ENCODE measurements around the gene COX19.

The COX19 gene

GRCh38 chr7:983004-983615 is 7.8 kb upstream of the COX19 start, which contains the start of gene CYP2W1:
TSS of gene CYP2W1 (plus strand) at chr7:983181. CDS start at chr7:983212, 31 bp downstream.
- 90 to 92% methylated on average over 24 to 26 of the region's 34 CpGs for WGBS, 2 experiments (ENCODE audit: insufficient coverage in 2 of 2)
- Histone ChIP-seq H3K27ac (ENCODE audit: low read depth, low read length, severe bottlenecking) (no peak within 1 kb of the TSS), H3K4me1 (ENCODE audit: control insufficient read depth, insufficient read depth, low read length, poor library complexity, severe bottlenecking) (no peaks in the 10 kb centered on the region)

GRCh38 chr7:982511-983003 is 7.2 kb upstream of the COX19 start:
- H3K9me3 ChIP-seq (ENCODE audit: control insufficient read depth, low read length): no peaks in the 10 kb centered on the region
- no peak overlapping the region for H3K27ac ChIP-seq (ENCODE audit: low read depth, low read length, severe bottlenecking)
- 83 to 84% methylated on average over 9 to 10 of the region's 10 CpGs for WGBS, 2 experiments (ENCODE audit: insufficient coverage in 2 of 2)
- peaks cover 3% of the 10 kb centered on the region for H3K4me1 ChIP-seq (ENCODE audit: control insufficient read depth, insufficient read depth, low read length, poor library complexity, severe bottlenecking)
- H3K4me3 ChIP-seq (ENCODE audit: extremely low read depth, insufficient read depth, low read length, poor library complexity, severe bottlenecking): no peak overlapping the region
- H3K36me3 ChIP-seq (ENCODE audit: control insufficient read depth, insufficient read depth, low read length): no peaks in the 10 kb centered on the region

More at GRCh38 chr7:983004-983615, 7.8 kb upstream of the COX19 start, which contains the start of gene CYP2W1:
- H3K36me3 ChIP-seq (ENCODE audit: control insufficient read depth, insufficient read depth, low read length): no peaks in the 10 kb centered on the region
- H3K9me3 ChIP-seq (ENCODE audit: control insufficient read depth, low read length): no peaks in the 10 kb centered on the region
- H3K4me3 ChIP-seq (ENCODE audit: extremely low read depth, insufficient read depth, low read length, poor library complexity, severe bottlenecking): no peak within 1 kb of the TSS

- Histone ChIP-seq H3K27ac (ENCODE audit: low read depth, low read length, severe bottlenecking) (no peak overlapping the region), H3K4me1 (ENCODE audit: control insufficient read depth, insufficient read depth, low read length, poor library complexity, severe bottlenecking) (peaks cover 8% of the 10 kb centered on the region), H3K36me3 (ENCODE audit: control insufficient read depth, insufficient read depth, low read length) (no peaks in the 10 kb centered on the region), H3K4me3 (ENCODE audit: extremely low read depth, insufficient read depth, low read length, poor library complexity, severe bottlenecking) (no peak overlapping the region), H3K9me3 (ENCODE audit: control insufficient read depth, low read length) (no peaks in the 10 kb centered on the region)
- WGBS, 2 experiments (ENCODE audit: insufficient coverage in 2 of 2): 92 to 93% methylated on average over 12 to 14 of the region's 19 CpGs
Observed at GRCh38 chr7:981793-982510, 6.6 kb upstream of the COX19 start.

- WGBS, 2 experiments (ENCODE audit: insufficient coverage in 2 of 2): 76 to 83% methylated on average over 11 to 15 of the region's 15 CpGs
- Histone ChIP-seq H3K36me3 (ENCODE audit: control insufficient read depth, insufficient read depth, low read length) (no peaks in the 10 kb centered on the region), H3K4me3 (ENCODE audit: extremely low read depth, insufficient read depth, low read length, poor library complexity, severe bottlenecking) (no peak overlapping the region), H3K9me3 (ENCODE audit: control insufficient read depth, low read length) (no peaks in the 10 kb centered on the region), H3K27ac (ENCODE audit: low read depth, low read length, severe bottlenecking) (no peak overlapping the region), H3K4me1 (ENCODE audit: control insufficient read depth, insufficient read depth, low read length, poor library complexity, severe bottlenecking) (peaks cover 8% of the 10 kb centered on the region)
Observed at GRCh38 chr7:979886-980571, 4.7 kb upstream of the COX19 start.

GRCh38 chr7:979151-979550 is 3.8 kb upstream of the COX19 start:
- 94 to 95% methylated on average over 15 of the region's 16 CpGs for WGBS, 2 experiments (ENCODE audit: insufficient coverage in 2 of 2)
- Histone ChIP-seq H3K4me3 (ENCODE audit: extremely low read depth, insufficient read depth, low read length, poor library complexity, severe bottlenecking) (no peak overlapping the region), H3K9me3 (ENCODE audit: control insufficient read depth, low read length) (no peaks in the 10 kb centered on the region), H3K4me1 (ENCODE audit: control insufficient read depth, insufficient read depth, low read length, poor library complexity, severe bottlenecking) (peaks cover 8% of the 10 kb centered on the region), H3K36me3 (ENCODE audit: control insufficient read depth, insufficient read depth, low read length) (no peaks in the 10 kb centered on the region), H3K27ac (ENCODE audit: low read depth, low read length, severe bottlenecking) (no peak overlapping the region)

GRCh38 chr7:978416-979091 is 3.2 kb upstream of the COX19 start:
- Histone ChIP-seq H3K4me1 (ENCODE audit: control insufficient read depth, insufficient read depth, low read length, poor library complexity, severe bottlenecking) (peaks cover 13% of the 10 kb centered on the region), H3K4me3 (ENCODE audit: extremely low read depth, insufficient read depth, low read length, poor library complexity, severe bottlenecking) (no peak overlapping the region), H3K27ac (ENCODE audit: low read depth, low read length, severe bottlenecking) (no peak overlapping the region), H3K9me3 (ENCODE audit: control insufficient read depth, low read length) (no peaks in the 10 kb centered on the region), H3K36me3 (ENCODE audit: control insufficient read depth, insufficient read depth, low read length) (no peaks in the 10 kb centered on the region)
- 91 to 93% methylated on average over 22 to 24 of the region's 24 CpGs for WGBS, 2 experiments (ENCODE audit: insufficient coverage in 2 of 2)

GRCh38 chr7:978049-978346 is 2.6 kb upstream of the COX19 start:
- H3K4me3 ChIP-seq (ENCODE audit: extremely low read depth, insufficient read depth, low read length, poor library complexity, severe bottlenecking): no peak overlapping the region
- WGBS, 2 experiments (ENCODE audit: insufficient coverage in 2 of 2): 83 to 92% methylated on average over 7 of the region's 7 CpGs
- no peaks in the 10 kb centered on the region for H3K9me3 ChIP-seq (ENCODE audit: control insufficient read depth, low read length)
- peak overlapping the region; percentile 81 for H3K27ac ChIP-seq (ENCODE audit: low read depth, low read length, severe bottlenecking)
- H3K36me3 ChIP-seq (ENCODE audit: control insufficient read depth, insufficient read depth, low read length): peaks cover 5% of the 10 kb centered on the region
- peaks cover 16% of the 10 kb centered on the region for H3K4me1 ChIP-seq (ENCODE audit: control insufficient read depth, insufficient read depth, low read length, poor library complexity, severe bottlenecking)

GRCh38 chr7:977326-978048 is 2.1 kb upstream of the COX19 start:
- H3K4me3 ChIP-seq (ENCODE audit: extremely low read depth, insufficient read depth, low read length, poor library complexity, severe bottlenecking): no peak overlapping the region
- H3K4me1 ChIP-seq (ENCODE audit: control insufficient read depth, insufficient read depth, low read length, poor library complexity, severe bottlenecking): peaks cover 16% of the 10 kb centered on the region
- peaks cover 10% of the 10 kb centered on the region for H3K36me3 ChIP-seq (ENCODE audit: control insufficient read depth, insufficient read depth, low read length)
- no peaks in the 10 kb centered on the region for H3K9me3 ChIP-seq (ENCODE audit: control insufficient read depth, low read length)
- WGBS, 2 experiments (ENCODE audit: insufficient coverage in 2 of 2): 85 to 87% methylated on average over 15 to 19 of the region's 19 CpGs
- H3K27ac ChIP-seq (ENCODE audit: low read depth, low read length, severe bottlenecking): peak overlapping the region; percentile 81

GRCh38 chr7:976901-977325 is 1.6 kb upstream of the COX19 start:
- no peaks in the 10 kb centered on the region for H3K9me3 ChIP-seq (ENCODE audit: control insufficient read depth, low read length)
- H3K36me3 ChIP-seq (ENCODE audit: control insufficient read depth, insufficient read depth, low read length): peaks cover 16% of the 10 kb centered on the region
- peaks cover 16% of the 10 kb centered on the region for H3K4me1 ChIP-seq (ENCODE audit: control insufficient read depth, insufficient read depth, low read length, poor library complexity, severe bottlenecking)
- H3K4me3 ChIP-seq (ENCODE audit: extremely low read depth, insufficient read depth, low read length, poor library complexity, severe bottlenecking): no peak overlapping the region
- peak overlapping the region; percentile 81 for H3K27ac ChIP-seq (ENCODE audit: low read depth, low read length, severe bottlenecking)
- WGBS, 2 experiments (ENCODE audit: insufficient coverage in 2 of 2): 90 to 94% methylated on average over 15 to 19 of the region's 19 CpGs
